Nephron progenitor cell (in vitro differentiated cells): Measurements from ENCODE around the gene ILK.

Experiments used
- DNase-seq: peaks from one replicate; pipeline ENCODE4 v3.0.0; 2021
- H3K27ac Mint-ChIP-seq: 2 replicates; pipeline ENCODE4 v1.8.0; 2021; ENCODE audit warnings: mild to moderate bottlenecking, moderate library complexity, mixed read lengths
- H3K27me3 Mint-ChIP-seq: 2 replicates; pipeline ENCODE4 v1.8.0; 2021; ENCODE audit warnings: mild to moderate bottlenecking, low read depth, mixed read lengths; ENCODE audit not compliant: poor library complexity
- H3K36me3 Mint-ChIP-seq: 2 replicates; pipeline ENCODE4 v1.8.0; 2021; ENCODE audit warnings: low read depth, mixed read lengths
- H3K4me1 Mint-ChIP-seq: 2 replicates; pipeline ENCODE4 v1.8.0; 2021; ENCODE audit warnings: mixed read lengths
- H3K4me3 Mint-ChIP-seq: 2 replicates; pipeline ENCODE4 v1.8.0; 2021; ENCODE audit warnings: mild to moderate bottlenecking, moderate library complexity, mixed read lengths
- H3K9me3 Mint-ChIP-seq: 2 replicates; pipeline ENCODE4 v1.8.0; 2021; ENCODE audit warnings: mild to moderate bottlenecking, moderate library complexity, mixed read lengths
- TF ChIP-seq, protein P1 (sequence below): fragments of 200-600 bp; sonication (generic); IDR thresholded peaks from 2 replicates; pipeline ENCODE4 v1.5.0; 2021; ENCODE audit warnings: antibody characterized with exemption

Gene ILK

DNA sequence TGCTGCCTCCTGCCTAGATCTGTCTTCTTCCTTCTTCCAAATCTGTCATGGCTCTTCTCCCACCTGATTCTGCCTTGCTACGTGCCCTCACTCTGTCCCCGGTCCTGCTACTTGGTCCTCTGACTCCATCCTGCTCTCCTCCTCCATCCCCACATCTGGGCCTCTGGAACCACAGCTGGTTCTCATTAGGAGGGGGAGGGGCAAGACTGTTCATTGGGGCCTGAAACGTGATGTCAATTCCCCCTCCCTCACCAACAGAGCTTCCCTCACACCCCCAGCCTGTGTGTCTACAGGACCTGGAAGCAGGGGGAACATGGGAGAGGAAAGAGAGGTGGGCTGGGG lies 43.0 kb downstream of the ILK start:
- no peaks in the 10 kb centered on the region for H3K27me3 Mint-ChIP-seq
- no peak overlapping the region for H3K27ac Mint-ChIP-seq
- peak; percentile 41 for DNase-seq
- H3K4me3 Mint-ChIP-seq, result no peak overlapping the region
- H3K4me1 Mint-ChIP-seq, result no peaks in the 10 kb centered on the region
- no peaks in the 10 kb centered on the region for H3K36me3 Mint-ChIP-seq
- TF ChIP-seq, protein P1, sequence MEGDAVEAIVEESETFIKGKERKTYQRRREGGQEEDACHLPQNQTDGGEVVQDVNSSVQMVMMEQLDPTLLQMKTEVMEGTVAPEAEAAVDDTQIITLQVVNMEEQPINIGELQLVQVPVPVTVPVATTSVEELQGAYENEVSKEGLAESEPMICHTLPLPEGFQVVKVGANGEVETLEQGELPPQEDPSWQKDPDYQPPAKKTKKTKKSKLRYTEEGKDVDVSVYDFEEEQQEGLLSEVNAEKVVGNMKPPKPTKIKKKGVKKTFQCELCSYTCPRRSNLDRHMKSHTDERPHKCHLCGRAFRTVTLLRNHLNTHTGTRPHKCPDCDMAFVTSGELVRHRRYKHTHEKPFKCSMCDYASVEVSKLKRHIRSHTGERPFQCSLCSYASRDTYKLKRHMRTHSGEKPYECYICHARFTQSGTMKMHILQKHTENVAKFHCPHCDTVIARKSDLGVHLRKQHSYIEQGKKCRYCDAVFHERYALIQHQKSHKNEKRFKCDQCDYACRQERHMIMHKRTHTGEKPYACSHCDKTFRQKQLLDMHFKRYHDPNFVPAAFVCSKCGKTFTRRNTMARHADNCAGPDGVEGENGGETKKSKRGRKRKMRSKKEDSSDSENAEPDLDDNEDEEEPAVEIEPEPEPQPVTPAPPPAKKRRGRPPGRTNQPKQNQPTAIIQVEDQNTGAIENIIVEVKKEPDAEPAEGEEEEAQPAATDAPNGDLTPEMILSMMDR, result no peak
- no peaks in the 10 kb centered on the region for H3K9me3 Mint-ChIP-seq

DNA sequence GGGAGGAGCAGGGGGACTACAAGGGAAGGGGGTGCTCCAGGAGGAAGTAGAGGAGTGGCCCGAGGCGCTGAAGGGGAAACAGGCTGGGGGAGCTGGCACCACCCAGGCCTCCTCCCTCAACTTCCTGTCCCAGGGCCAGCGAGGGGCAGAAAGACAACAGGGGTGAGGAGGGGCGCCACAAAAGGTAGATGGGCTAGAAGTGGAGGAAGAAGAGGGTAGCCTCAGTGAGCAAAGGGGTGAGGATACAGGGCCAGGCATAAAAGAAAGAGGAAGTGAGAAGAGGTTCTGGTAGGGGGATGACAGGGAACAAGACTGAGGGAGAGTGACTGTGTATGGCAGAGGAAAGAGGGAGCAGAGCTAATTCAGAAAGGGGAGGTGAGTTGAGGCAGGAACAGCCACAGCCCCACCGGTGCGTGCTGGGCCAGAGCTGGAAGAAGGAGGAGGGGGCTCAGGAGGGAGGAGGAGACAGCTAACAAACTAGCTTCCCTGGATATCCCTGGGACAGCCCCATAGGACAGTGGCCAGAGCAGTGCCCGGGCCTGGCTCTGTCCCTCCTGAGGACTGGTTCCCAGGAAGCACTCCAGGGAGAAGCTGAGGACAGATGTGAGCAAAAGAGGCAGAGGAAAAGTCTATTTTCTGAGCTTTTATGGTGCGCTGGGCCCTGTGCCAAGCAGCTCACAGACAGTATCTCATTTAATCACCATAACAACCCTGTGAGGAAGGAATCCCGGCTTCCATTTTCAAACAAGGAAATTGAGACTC lies 43.5 kb downstream of the ILK start:
- H3K4me1 Mint-ChIP-seq, result no peaks in the 10 kb centered on the region
- no peaks in the 10 kb centered on the region for H3K36me3 Mint-ChIP-seq
- H3K27me3 Mint-ChIP-seq, result no peaks in the 10 kb centered on the region
- TF ChIP-seq, protein P1, result no peak
- DNase-seq, result no peak
- H3K9me3 Mint-ChIP-seq, result no peaks in the 10 kb centered on the region
- no peak overlapping the region for H3K4me3 Mint-ChIP-seq
- H3K27ac Mint-ChIP-seq, result no peak overlapping the region

DNA sequence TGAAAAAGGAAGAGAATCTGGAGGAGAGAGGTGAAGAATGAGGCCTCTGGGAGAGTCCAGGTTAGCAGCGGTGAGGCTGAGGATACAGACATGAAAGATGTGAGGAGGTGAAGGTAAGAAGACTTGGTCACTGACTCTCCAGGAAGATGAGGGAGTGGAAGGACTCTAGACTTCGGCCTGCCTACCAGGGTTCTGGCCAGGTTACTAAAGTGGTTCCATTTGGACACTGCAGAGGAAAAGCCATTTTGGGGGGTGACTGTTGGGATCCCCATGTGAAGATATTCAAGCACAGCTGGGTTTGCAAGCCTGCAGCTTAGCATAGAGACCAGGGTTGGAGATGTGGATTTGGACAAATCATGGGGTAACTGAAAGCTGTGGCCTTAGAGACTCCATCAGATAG lies 44.3 kb downstream of the ILK start:
- Mint-ChIP-seq H3K27me3 (no peaks in the 10 kb centered on the region), H3K9me3 (no peaks in the 10 kb centered on the region), H3K27ac (no peak overlapping the region), H3K4me3 (no peak overlapping the region), H3K4me1 (no peaks in the 10 kb centered on the region), H3K36me3 (no peaks in the 10 kb centered on the region)
- TF ChIP-seq, protein P1, result no peak
- DNase-seq, result no peak

DNA sequence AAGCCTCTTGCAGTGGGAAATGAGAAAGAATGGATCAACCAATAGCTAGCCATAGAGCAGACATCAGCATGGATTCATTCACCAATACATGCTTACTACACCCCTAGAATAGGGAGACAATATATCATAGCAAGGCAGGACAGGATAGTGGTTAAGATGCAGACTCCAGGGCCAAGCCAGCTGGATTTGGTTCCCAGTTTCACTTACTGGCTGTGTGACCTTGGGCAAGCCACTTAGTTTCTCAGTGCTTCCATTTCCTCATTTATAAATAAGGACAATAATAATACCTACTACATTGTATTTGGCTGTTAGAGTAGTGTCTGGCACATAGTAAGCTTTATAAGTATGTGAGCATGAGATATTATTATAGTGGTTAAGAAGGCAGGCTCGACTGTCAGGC lies 44.9 kb downstream of the ILK start:
- H3K4me3 Mint-ChIP-seq, result no peak overlapping the region
- no peaks in the 10 kb centered on the region for H3K27me3 Mint-ChIP-seq
- H3K9me3 Mint-ChIP-seq, result no peaks in the 10 kb centered on the region
- no peak for DNase-seq
- H3K4me1 Mint-ChIP-seq, result no peaks in the 10 kb centered on the region
- no peak overlapping the region for H3K27ac Mint-ChIP-seq
- H3K36me3 Mint-ChIP-seq, result no peaks in the 10 kb centered on the region
- TF ChIP-seq, protein P1, result no peak

DNA sequence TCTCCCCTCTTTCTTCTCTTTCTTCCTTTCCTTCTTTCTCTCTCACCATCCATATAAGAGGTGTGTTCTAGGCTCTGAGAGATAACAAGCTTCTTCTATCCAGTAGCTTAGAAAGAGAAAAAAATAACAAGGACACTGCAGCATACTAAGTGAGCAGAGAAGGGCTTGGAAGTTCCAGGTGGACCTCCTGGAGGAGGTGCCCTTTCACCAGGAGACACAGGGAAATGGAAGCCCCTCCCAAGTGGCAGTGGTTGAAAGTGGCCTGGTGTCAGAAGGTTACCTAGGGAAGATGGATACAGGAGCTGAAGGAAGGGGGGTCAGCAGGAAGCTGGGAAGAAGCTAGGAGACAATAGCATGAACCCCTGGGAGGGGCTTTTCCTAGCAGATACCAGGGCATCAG lies 46.5 kb downstream of the ILK start:
- H3K36me3 Mint-ChIP-seq, result no peaks in the 10 kb centered on the region
- no peaks in the 10 kb centered on the region for H3K4me1 Mint-ChIP-seq
- no peaks in the 10 kb centered on the region for H3K9me3 Mint-ChIP-seq
- DNase-seq, result no peak
- no peak overlapping the region for H3K4me3 Mint-ChIP-seq
- no peak overlapping the region for H3K27ac Mint-ChIP-seq
- H3K27me3 Mint-ChIP-seq, result no peaks in the 10 kb centered on the region
- TF ChIP-seq, protein P1, result no peak

DNA sequence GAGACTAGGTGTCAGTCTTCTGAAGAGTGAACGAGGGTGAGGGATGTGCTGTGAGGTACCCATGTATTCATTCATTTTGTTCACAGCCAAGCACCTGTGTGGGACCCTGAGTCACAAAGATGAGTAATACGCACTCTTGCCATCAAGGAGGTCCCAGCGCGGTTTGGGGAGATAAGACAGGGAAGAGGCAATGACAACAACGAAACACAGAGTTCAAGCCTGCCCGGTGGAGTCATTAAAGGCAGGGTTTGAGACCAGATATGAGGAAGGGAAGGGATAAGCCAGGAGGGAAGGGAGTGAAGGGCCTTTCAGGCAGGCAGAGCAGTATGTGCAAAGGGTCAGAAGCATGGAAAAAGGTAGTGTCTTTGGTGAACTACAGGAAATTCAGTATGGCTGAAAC lies 47.4 kb downstream of the ILK start:
- no peaks in the 10 kb centered on the region for H3K36me3 Mint-ChIP-seq
- no peak overlapping the region for H3K4me3 Mint-ChIP-seq
- no peak for DNase-seq

More for the DNA sequence above, 47.4 kb downstream of the ILK start:
- H3K4me1 Mint-ChIP-seq, result no peaks in the 10 kb centered on the region
- H3K27me3 Mint-ChIP-seq, result no peaks in the 10 kb centered on the region
- TF ChIP-seq, protein P1, result no peak
- H3K9me3 Mint-ChIP-seq, result no peaks in the 10 kb centered on the region
- H3K27ac Mint-ChIP-seq, result no peak overlapping the region
